NCI-H345 treated with DMSO at 0.1 percent for 48 hours (cell line): ENCODE data around the gene HACD2.

Source experiments
- DNase-seq: peaks from one replicate; lab custom pipeline; 2025; ENCODE audit not compliant: unreplicated experiment; lab: John Stamatoyannopoulos, UW

HACD2 gene

DNA sequence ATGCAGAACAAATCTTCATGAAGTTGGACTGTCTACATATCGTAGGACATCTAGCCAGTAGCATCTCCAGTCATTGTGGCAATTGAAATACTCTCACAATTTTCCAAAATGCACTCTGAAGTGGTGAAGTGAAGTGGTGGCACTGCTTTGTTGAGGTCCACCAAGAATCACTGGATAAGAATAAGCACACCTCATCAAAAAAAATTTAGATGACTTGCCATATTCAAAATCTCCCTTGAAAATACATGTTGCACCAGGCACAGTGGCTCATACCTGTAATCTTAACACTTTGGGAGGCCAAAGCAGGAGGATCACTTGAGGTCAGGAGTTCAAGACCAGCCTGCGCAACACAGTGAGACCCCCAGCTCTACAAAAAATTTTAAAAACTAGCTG is 12.9 kb downstream of the HACD2 start:
- no peak for DNase-seq

DNA sequence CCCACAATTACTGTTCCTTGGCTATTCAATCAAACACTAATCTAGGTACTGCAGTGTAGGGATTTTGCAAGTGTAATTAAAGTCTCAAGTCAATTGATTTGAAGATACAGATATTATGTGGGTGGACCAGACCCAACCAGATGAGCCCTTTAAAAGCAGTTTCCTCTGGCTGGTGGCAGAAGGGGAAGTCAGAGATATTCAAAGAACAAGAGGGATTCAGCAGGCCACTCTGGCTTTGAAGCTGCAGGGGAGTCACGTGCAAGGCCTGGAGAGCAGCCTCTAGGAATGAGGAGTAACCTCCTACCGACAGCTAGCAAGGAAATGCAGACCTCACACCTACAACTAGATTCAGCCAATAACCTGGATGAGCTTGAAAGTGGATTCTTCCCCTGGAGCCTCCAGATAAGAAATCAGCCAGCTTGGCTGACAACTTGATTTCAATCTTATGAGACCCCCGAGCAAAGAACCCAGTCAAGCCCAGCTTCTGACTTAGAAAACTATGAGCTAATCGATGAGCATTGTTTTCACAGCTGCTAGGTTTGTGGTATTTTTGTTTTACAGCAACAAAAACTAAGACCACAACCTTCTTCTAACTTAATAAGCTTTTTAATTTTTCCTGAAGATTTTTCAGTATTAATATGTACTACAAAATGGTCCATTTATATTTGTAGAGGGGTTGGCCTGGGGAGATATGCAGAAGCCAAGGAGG is 13.4 kb downstream of the HACD2 start:
- no peak for DNase-seq

DNA sequence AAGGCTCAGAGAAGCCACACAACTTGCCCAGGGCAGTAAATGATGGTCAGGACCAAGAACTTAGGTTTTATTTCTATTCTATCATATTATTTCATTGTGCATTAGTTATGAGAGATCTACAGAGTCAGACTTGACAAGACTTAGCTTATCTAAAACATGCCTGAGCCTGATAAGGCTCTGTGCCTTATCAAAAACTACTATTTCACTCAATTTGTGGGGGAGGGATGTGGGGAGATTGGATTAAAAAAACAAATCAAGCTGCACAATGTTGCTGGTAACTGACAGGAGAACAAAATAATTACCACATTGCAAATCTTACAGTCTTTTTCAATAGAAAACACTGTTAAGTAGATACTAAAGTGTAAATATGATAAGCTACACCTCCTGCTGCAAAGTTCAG is 16.0 kb downstream of the HACD2 start:
- DNase-seq: no peak

DNA sequence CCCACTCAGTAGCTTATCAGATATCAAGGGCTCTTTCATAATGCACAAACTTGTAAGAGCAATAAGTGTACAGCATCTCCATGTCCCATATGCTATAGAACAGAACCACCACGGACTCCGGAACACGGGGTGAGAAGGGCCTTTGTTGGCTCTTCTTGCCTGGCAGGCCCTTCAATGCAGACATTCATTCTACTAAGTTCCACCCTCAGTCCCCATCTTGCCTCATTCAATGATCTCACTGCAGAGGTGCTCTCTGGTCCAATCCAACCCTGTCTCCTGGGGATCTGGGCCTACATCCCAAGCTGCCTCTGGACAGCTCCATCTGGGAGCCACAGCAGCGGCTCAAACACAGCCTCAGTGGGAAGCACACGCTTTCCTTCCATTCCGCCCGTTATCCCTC is 16.8 kb downstream of the HACD2 start:
- no peak for DNase-seq

DNA sequence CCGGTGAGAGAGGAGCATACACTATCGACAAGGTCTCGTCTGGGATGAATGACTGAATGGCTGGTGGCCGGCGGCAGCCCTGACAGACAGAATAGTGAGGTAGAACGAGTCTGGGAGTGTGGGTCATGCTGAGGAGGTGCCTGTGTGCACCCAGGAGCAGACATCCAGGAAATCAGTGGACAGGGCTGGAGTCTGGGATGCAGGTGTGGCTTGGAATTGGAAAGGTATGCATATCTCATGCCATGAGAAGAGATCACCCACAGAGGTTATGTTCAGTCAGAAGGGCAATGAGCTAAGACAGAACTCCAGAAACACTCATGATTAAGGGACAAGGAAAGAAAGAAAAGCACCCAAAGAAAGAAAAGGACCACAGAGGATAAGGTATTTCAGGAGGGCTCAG is 20.8 kb downstream of the HACD2 start:
- DNase-seq: no peak

DNA sequence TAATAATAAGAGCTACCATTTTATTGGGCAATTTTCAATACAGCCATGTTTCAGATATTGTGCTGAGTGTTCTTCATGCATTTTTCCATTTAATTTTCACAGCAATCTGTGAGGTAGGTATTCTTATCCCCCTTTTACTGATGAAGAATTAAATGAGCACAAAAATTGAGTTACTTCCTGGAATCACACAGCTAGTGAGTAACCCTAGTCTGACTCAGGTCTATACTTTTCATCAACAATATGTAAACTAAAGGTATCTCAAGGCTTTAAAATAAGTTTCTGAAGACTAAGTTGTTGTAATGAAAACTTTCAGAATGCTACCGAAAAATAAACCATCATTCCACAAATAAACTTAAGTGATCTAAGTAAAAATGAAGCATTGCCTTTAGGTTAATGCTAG is 22.3 kb downstream of the HACD2 start:
- no peak for DNase-seq

DNA sequence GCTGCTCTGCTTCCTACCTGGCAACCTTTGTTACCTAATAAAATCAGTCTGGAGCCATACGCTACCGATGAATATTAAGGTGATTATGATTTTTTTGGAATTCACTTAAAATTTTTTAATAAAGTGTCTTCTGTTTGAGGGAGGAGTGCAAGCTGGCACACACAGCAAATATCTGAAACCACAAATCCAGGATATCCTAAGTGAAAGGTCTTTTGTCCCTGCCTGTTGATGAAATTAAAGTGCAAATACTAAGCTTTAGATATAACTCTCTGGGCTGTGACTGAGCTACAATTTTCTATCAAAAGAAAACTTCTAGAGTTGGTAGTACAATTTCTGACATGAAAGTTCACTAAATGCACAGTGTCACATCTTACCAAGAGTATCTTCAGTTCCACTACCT is 23.7 kb downstream of the HACD2 start:
- DNase-seq: no peak

DNA sequence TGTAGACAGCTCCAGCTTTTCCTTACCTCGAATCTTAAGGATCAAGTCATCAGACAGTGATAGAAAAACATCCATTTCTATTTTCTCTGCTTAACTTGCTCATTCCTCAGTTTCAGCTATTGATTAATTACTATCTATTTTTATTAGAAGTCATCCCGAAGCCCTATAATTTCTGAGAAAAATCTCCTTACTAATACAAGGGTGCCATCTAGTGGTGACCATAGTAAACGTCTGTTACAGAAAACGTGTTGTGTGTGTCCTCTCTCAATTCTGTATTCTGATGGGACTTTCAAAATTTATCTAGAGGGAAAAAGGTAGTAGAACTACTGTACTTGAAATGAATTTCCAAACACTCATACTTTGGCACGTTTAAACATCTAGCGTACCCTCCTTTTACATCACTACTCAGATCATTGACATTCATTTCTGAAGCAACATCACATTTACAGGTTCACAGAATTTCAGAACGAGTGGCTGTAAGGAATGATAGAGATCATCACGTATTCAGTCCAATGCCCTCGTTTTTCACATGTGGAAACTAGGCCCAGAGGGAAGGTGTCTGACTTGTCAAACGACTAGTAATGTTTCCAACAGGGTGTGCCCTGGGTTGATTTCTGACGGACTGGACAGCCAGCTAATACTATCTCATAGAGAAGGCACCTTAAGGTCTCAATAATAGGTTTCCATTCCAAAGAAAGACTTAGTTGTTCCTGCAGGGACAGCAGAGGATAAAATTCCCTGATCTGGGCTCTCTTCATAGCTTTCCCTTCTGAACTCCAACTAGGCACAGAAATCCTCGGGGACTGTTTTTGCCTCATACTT is 25.6 kb downstream of the HACD2 start:
- DNase-seq: peak; percentile 13

DNA sequence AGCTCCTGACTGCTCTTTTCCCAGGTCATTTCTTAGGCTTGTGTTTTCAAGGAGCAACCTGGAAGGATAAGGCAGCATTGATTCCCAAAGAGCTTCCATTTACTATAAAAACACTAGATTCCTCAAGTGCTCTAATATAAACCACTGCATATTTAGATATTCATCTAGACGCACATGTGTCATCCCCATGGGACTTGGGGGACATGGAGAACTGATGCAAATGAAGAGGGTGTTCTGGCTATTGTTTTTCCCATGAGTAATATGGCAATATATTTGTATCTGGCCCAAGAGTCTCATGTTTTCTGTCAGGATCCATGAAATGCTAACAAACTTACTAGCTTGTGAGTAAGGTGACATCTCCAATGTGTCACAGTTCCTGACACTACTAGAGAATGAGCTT is 31.3 kb downstream of the HACD2 start:
- no peak for DNase-seq

DNA sequence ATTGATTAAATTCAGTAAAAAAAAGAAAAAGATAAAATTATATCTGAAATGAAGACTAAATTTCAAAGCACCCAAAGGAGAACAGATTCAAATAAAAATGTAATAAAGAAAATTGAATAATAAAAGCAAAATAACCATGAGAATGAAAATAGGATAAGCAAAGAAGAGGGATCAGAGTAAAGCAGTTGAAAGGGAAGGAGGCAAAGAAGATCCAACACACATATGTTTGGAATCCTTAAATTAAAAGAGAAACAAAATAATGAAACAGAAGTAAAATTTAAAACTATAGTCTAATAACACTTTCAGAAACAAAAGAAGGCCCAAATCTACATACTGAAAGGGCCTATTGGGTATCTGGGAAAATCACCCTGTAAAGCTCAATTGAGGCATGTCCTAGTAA is 32.1 kb downstream of the HACD2 start:
- DNase-seq: no peak

DNA sequence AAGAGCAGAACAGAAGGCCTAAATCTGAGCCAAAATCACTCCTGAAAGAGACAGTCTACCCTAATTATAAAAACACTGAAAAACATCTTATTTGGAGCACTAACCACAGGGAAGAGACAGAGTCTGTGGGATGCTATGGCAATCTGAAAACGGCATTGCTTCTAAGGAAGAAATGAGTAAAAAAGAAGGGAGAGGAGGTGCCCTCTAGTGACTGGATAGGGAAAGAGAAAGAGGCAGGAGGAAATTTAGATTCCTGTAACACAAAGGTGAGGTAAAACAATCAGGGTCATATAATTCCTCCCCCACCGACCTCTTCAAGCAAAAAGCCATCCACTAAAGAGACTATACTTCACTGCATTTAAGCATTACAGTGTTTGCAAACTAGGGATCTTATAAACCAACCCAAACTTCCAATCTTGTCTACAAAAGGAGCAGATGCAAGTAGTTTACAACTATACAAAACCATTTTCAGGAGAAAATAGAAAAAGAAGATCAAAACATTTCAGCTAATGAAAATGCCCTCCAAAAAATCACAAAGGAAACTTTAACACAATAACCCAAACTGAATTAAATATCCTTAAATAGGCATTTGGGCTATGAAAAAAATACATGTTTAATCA is 32.6 kb downstream of the HACD2 start:
- DNase-seq: no peak

DNA sequence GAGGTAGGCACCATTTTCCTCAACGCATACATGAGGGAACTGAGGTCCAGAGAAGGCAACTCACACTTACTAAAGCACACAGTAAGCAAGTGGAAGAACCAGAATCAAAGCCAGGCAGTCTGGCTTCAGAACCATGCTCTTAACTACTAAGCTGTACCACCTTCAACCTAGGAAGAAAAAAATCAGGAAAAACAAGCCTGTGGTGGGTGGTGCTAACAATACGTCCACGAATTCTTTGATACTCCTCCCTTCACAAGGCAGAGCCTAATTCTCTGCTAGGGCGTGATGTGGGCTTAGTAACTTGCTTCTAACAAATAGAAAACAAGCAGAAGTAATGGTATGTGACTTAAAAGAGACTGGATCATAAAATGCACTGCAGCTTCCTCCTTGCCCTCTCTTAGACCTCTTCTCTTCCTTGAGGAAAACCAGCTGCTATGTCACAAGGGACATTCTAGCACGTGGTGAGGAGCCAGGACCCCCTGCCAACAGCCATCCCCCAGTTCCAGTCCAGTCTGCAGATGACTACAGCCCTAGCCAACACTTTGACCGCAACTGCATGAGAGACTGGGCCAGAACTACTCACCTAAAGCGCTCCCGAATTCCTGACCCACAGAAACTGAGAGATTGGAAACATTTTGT is 36.9 kb downstream of the HACD2 start:
- no peak for DNase-seq

DNA sequence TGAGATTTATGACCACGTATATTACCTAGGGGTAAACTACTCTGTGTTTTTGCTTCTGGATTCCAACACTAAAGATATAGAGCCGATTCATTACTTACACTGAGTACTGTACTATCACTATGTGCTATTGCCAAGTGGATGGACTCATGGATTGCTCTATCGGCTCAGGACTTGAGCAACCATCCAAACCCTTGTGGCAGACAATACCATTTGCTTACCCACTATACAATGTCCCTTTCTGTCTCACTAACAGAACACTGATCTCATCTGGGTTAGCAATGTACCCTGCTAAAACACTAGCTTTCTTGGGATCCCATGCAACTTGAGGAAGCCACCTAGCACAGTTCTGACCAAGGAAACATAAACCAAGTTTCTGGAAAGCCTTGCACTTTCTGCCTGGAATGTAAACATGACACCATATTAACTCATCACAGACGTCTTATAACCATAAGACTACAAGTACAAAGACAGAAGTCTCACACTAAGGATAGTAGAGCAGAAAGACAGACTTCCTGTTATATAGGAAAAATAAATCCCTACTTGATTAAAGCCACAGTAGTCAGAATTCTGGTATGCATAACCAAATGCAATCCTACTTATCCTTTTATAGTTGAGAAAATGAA is 38.6 kb downstream of the HACD2 start:
- DNase-seq: no peak

DNA sequence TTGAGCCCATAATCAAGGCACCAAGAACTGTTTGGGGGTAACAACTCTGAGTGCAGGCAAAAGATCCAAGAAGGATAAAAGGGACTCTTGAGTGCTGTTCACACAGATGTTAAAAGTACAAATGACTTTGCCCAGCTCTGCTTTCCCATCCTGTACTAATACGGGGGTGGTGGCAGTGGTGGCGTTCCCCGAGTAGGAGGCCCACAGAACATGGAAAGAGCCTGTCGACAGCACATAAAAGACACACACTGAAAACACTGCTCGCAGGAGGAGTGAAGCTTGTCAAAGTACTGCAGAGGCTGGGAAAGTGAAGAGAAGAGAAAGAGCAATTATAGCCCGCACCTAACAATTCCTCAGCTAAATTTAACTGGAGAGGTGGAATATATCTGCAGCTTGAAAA is 40.9 kb downstream of the HACD2 start:
- no peak for DNase-seq

DNA sequence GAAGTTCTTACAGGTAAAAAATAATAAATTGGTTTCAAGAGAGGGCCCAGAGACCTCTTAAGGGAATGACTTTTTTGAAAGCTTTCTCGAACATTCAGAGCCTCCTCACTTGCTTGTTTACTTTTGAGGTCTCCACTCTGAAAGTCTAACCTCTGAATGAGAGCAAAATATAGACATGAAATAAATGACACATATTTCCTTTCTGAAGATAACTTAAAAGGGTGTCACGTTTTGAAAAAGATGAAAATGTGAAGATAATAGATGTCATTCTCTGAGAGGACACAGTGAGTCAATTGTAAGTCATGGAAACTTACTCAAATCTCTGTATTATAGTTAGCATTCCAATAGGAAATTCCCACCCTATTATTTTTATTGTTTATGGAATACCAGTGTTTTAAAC is 44.6 kb downstream of the HACD2 start:
- DNase-seq: no peak

DNA sequence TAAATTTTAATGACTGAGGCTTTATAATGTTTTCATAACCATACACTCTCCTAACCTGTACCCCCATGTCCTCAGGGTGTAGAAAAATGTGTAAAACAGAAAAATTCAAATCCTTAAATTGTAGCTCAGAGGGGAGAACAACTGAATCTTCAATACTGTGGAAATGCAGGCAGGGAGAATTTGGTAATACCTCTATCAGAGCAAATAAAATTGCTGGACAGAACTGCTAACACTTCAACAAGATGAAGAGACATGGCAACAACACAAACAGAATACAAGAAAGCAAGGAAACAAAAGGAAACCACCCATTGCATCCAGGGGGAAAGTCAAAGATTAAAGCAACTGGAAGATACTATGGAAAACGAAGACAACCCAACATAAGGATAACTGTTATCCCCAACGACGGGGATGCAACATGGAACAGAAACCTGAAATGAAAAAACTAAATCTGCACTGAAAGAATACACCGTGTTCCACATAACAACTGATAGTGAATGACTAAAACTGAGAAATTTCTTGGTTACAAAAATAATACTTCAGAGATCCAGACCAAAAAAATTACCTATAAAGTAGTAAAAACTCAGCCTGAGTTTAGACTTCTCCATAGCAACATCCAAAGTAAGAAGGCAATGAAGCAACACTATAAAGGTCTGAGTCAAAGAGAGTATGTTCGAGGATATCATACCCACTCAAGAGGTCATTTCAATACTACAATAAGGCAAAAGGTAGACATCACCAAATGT is 48.5 kb downstream of the HACD2 start:
- no peak for DNase-seq

DNA sequence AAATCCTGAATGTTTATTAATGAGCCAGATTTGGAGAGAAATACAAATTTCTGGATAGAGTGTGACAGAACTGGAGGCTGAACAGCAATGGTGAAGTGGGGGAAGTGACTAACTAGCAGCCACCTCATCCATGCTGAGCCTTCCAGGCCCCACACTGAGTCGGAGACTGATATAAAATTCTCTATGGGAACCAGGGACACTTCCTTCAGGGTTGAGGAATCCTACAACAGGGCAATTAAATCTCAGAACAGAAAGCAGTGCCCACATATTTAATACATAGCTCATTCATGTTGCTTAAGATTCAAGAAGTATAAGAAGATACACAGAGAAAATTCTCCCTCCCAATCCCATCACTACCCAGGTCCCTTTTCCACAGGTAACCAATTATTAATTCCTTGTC is 49.3 kb downstream of the HACD2 start:
- DNase-seq: no peak

DNA sequence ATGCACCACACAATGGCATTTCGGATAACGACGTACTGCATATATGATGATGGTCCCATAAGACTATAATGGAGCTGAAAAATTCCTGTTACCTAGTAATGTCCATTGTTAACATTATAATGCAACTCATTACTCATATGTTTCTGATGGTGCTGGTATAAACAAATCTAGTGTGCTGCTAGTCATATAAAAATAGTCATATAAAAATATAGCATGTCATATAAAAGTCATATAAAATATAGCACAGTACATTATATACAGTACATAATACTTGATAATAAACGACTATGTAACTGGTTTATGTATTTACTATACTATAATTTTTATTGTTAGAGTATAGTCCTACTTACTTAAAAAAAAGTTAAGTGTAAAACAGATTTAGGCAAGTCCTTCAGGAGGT is 50.6 kb downstream of the HACD2 start:
- no peak for DNase-seq

DNA sequence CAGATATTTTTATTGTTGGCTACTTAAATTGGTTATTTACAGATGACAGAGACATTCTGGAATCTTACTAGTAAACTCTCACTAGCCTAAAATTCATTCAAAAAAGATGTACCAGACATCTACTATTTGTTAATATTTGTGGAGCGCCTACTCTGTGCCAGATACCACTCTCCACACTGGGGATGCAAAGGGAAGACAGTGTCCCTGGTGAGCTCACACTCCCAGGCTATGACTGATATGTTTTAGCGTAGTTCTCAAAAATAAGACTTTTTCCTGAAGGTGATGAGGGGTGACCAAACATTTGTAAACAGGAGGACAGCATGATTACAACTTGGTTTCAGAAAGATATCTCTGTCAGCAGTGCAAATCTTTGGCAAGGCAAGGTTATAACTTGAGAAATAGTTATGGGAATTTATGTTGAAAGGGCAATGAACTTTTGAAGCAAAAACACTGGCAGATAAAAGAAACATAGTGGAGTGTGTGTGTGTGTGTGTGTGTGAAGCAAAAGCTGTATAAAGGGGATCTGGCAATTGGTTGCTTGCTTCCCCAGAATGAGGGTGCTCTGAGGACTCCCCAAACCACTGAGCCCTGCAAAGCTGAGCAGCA is 51.2 kb downstream of the HACD2 start:
- no peak for DNase-seq

DNA sequence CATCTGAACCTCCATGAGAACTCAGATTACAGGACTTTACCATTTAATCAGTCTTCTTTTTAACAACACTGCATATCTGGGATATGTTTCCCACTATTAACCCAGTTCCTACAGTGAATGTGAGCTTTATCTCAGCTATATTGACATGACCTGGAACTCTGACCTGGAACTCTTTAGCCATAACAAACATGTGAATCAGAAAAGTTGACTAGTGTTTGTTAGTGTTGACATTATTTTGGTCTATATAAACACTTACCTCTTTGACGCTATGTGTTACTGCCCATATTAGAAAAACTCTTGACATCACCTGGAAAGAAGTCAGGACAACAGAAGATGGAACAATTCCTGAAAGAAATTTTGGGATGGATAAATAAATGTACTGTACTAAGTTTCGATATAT is 56.7 kb downstream of the HACD2 start:
- no peak for DNase-seq
